ENCODE measurements around the gene GPR55. TPM values are rescaled to one million over a fixed set of nuclear protein-coding genes. Genes with fewer than 3 reads are reported as not detected.

The GPR55 gene
- total RNA-seq, 1 donor from 2014 or later, result not detected

- no peak for DNase-seq (ENCODE audit: low spot score)
- no peak overlapping the region for H3K9ac ChIP-seq
- H3K36me3 ChIP-seq, result no peaks in the 10 kb centered on the region
- H3K4me3 Mint-ChIP-seq, result no peak overlapping the region
- TF ChIP-seq CTCF (IDR thresholded peaks at IDR 0.05), result no peak
- no peak for TF ChIP-seq EZH2 (IDR thresholded peaks at IDR 0.05)
- no peak for TF ChIP-seq EZH2phosphoT487 (IDR thresholded peaks at IDR 0.05)
- H3K4me1 Mint-ChIP-seq, result peaks cover 29% of the 10 kb centered on the region
- no peak overlapping the region for H3K4me3 ChIP-seq
- H3K4me1 ChIP-seq, result no peaks in the 10 kb centered on the region
- H3F3A ChIP-seq (ENCODE audit: low read depth), result no peaks in the 10 kb centered on the region
- H3K27me3 ChIP-seq, result no peaks in the 10 kb centered on the region
- H3K9me3 Mint-ChIP-seq, result no peaks in the 10 kb centered on the region
- no peaks in the 10 kb centered on the region for H3K36me3 Mint-ChIP-seq
- H3K27me3 Mint-ChIP-seq (ENCODE audit: insufficient read depth, low read depth), result peaks cover 7% of the 10 kb centered on the region
- H4K20me1 ChIP-seq (ENCODE audit: low read depth), result no peaks in the 10 kb centered on the region
- H3K4me2 ChIP-seq, result no peak overlapping the region
- H3K79me2 ChIP-seq (ENCODE audit: low read depth), result no peaks in the 10 kb centered on the region
- H2AFZ ChIP-seq (replicated peaks), result no peak overlapping the region
- no peaks in the 10 kb centered on the region for H3K9me3 ChIP-seq (ENCODE audit: low read depth)
- no peak overlapping the region for H3K27ac Mint-ChIP-seq
- no peak overlapping the region for H3K27ac ChIP-seq
These were observed 2.8 kb upstream of the GPR55 start for GRCh38 chr2:230927711-230928341.

- Histone ChIP-seq H3K4me2 (no peak overlapping the region), H3K9ac (no peak overlapping the region), H3F3A (ENCODE audit: low read depth) (no peaks in the 10 kb centered on the region), H4K20me1 (ENCODE audit: low read depth) (no peaks in the 10 kb centered on the region), H2AFZ (replicated peaks) (no peak overlapping the region), H3K27ac (no peak overlapping the region), H3K4me3 (no peak overlapping the region), H3K27me3 (no peaks in the 10 kb centered on the region), H3K4me1 (no peaks in the 10 kb centered on the region), H3K79me2 (ENCODE audit: low read depth) (no peaks in the 10 kb centered on the region), H3K9me3 (ENCODE audit: low read depth) (no peaks in the 10 kb centered on the region), H3K36me3 (no peaks in the 10 kb centered on the region)
- no peak for TF ChIP-seq EZH2 (IDR thresholded peaks at IDR 0.05)
- TF ChIP-seq CTCF (IDR thresholded peaks at IDR 0.05), result peak; percentile 10
- H3K4me1 Mint-ChIP-seq, result peaks cover 25% of the 10 kb centered on the region
- H3K4me3 Mint-ChIP-seq, result no peak overlapping the region
- no peaks in the 10 kb centered on the region for H3K36me3 Mint-ChIP-seq
- no peak for DNase-seq (ENCODE audit: low spot score)
- peaks cover 5% of the 10 kb centered on the region for H3K27me3 Mint-ChIP-seq (ENCODE audit: insufficient read depth, low read depth)
- no peak overlapping the region for H3K27ac Mint-ChIP-seq
- H3K9me3 Mint-ChIP-seq, result no peaks in the 10 kb centered on the region
These were observed 1.1 kb upstream of the GPR55 start for GRCh38 chr2:230925879-230926765.

- Histone ChIP-seq H3K9ac (no peak overlapping the region), H3K9me3 (ENCODE audit: low read depth) (no peaks in the 10 kb centered on the region), H3F3A (ENCODE audit: low read depth) (no peaks in the 10 kb centered on the region), H3K79me2 (ENCODE audit: low read depth) (no peaks in the 10 kb centered on the region), H3K36me3 (no peaks in the 10 kb centered on the region), H2AFZ (replicated peaks) (no peak overlapping the region), H3K4me1 (no peaks in the 10 kb centered on the region), H3K27me3 (no peaks in the 10 kb centered on the region), H3K4me2 (no peak overlapping the region), H3K4me3 (no peak overlapping the region), H4K20me1 (ENCODE audit: low read depth) (no peaks in the 10 kb centered on the region), H3K27ac (no peak overlapping the region)
- H3K36me3 Mint-ChIP-seq, result no peaks in the 10 kb centered on the region
- H3K9me3 Mint-ChIP-seq, result no peaks in the 10 kb centered on the region
- H3K4me1 Mint-ChIP-seq, result peaks cover 26% of the 10 kb centered on the region
- H3K27me3 Mint-ChIP-seq (ENCODE audit: insufficient read depth, low read depth), result peaks cover 5% of the 10 kb centered on the region
- TF ChIP-seq EZH2 (IDR thresholded peaks at IDR 0.05) (no peak), EZH2phosphoT487 (IDR thresholded peaks at IDR 0.05) (no peak), CTCF (IDR thresholded peaks at IDR 0.05) (no peak)
- no peak for DNase-seq (ENCODE audit: low spot score)
- no peak overlapping the region for H3K27ac Mint-ChIP-seq
- no peak overlapping the region for H3K4me3 Mint-ChIP-seq
These were observed 419 bp upstream of the GPR55 start for GRCh38 chr2:230925443-230925878.

All from neural progenitor cell (in vitro differentiated cells).